ENCODE results near the gene CIB2. TPM values are rescaled to one million over a fixed set of nuclear protein-coding genes. Genes with fewer than 3 reads are reported as not detected.

Gene CIB2
- total RNA-seq, 1 experiment from 2014 or later: 17.3 TPM

DNA sequence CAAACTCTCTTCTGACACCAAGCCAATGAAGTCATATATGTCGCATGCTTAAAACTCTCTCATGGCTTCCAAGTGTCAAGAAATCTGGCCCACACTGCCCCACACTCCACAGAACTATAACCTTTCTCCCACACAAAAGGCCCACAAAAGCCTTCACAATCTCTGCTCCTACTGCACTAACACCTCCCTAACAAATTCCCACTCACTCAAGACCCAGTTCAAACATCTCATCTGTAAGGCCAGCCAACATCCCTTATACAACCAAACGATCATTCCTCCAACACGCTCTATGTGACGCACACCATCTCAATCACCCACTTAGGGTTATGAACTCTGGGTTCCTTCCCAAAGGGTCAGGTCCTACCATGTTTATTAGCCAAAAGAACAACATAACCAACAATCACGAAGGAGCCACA is 67.3 kb downstream of the CIB2 start:
- DNase-seq (ENCODE audit: low read depth, low spot score): no peak
- ChIA-PET CTCF (no interaction called here), RAD21 (ENCODE audit: low non-redundant PET in 1 of 2, low total read pairs in 2 of 2, uncharacterized antibody in 2 of 2, unreplicated experiment in 2 of 2) (no interaction called here), POLR2A (no interaction called here)
- H3K79me2 ChIP-seq (ENCODE audit: insufficient read depth, low read length): peaks cover 31% of the 10 kb centered on the region
- no peak for TF ChIP-seq SIN3A (IDR thresholded peaks at IDR 0.05; ENCODE audit: low read depth)
- peaks cover 6 to 10% of the 10 kb centered on the region in 2 experiments; a peak in 2 of 4 replicates for H3K4me1 ChIP-seq (ENCODE audit: control insufficient read depth in 1 of 2, insufficient read depth in 2 of 2, low read length in 2 of 2)
- H3K27ac ChIP-seq (ENCODE audit: low read depth, low read length): no peak overlapping the region
- H3K9me2 ChIP-seq (ENCODE audit: insufficient read depth): no peaks in the 10 kb centered on the region
- H3K9me3 ChIP-seq (ENCODE audit: control insufficient read depth in 1 of 2, insufficient read depth in 1 of 2, low read depth in 1 of 2, low read length in 2 of 2): no peaks in the 10 kb centered on the region
- intact Hi-C loops (cut with micrococcal nuclease): no loop called here
- H3K36me3 ChIP-seq (ENCODE audit: control insufficient read depth in 1 of 2, insufficient read depth in 2 of 2, low read length in 2 of 2): no peaks in the 10 kb centered on the region
- no peak overlapping the region for H3K4me2 ChIP-seq (ENCODE audit: low read length)
- H3K9ac ChIP-seq (ENCODE audit: low read length): no peak overlapping the region
- no peak overlapping the region for H2AFZ ChIP-seq (ENCODE audit: low read depth, low read length, poor library complexity, severe bottlenecking)
- BruUV-seq (replicated peaks): no TSS peak
- no peaks in the 10 kb centered on the region for H3K27me3 ChIP-seq (ENCODE audit: insufficient read depth, low read length)
- H3K4me3 ChIP-seq (replicated peaks in 1 of 2; ENCODE audit: low read depth in 1 of 2, low read length in 2 of 2): no peak overlapping the region
- H4K20me1 ChIP-seq (ENCODE audit: insufficient read depth): no peaks in the 10 kb centered on the region
- ATAC-seq: no peak

- ATAC-seq: no peak
- peaks cover 27% of the 10 kb centered on the region for H3K79me2 ChIP-seq (ENCODE audit: insufficient read depth, low read length)
- CTCF ChIA-PET: no interaction called here
These were observed 68.0 kb downstream of the CIB2 start for GRCh38 chr15:78063217-78063616.

More at GRCh38 chr15:78063217-78063616, 68.0 kb downstream of the CIB2 start:
- intact Hi-C loops (cut with micrococcal nuclease): no loop called here
- Histone ChIP-seq H3K9me3 (ENCODE audit: control insufficient read depth in 1 of 2, insufficient read depth in 1 of 2, low read depth in 1 of 2, low read length in 2 of 2) (no peaks in the 10 kb centered on the region), H3K36me3 (ENCODE audit: control insufficient read depth in 1 of 2, insufficient read depth in 2 of 2, low read length in 2 of 2) (no peaks in the 10 kb centered on the region), H3K9ac (ENCODE audit: low read length) (no peak overlapping the region), H3K4me1 (ENCODE audit: control insufficient read depth in 1 of 2, insufficient read depth in 2 of 2, low read length in 2 of 2) (peaks cover 6% of the 10 kb centered on the region in 2 experiments; a peak in 2 of 4 replicates), H3K27ac (ENCODE audit: low read depth, low read length) (no peak overlapping the region), H3K4me2 (ENCODE audit: low read length) (no peak overlapping the region), H3K27me3 (ENCODE audit: insufficient read depth, low read length) (no peaks in the 10 kb centered on the region), H2AFZ (ENCODE audit: low read depth, low read length, poor library complexity, severe bottlenecking) (no peak overlapping the region), H4K20me1 (ENCODE audit: insufficient read depth) (no peaks in the 10 kb centered on the region), H3K9me2 (ENCODE audit: insufficient read depth) (no peaks in the 10 kb centered on the region), H3K4me3 (replicated peaks in 1 of 2; ENCODE audit: low read depth in 1 of 2, low read length in 2 of 2) (no peak overlapping the region)
- RAD21 ChIA-PET (ENCODE audit: low non-redundant PET in 1 of 2, low total read pairs in 2 of 2, uncharacterized antibody in 2 of 2, unreplicated experiment in 2 of 2): no interaction called here
- no peak for TF ChIP-seq ELF1 (IDR thresholded peaks at IDR 0.05; ENCODE audit: borderline replicate concordance, low read depth)
- no peak for TF ChIP-seq CBX3 (IDR thresholded peaks at IDR 0.05; ENCODE audit: low read depth)
- TF ChIP-seq ATF3 (IDR thresholded peaks at IDR 0.05): no peak
- no peak for TF ChIP-seq ZFX (IDR thresholded peaks at IDR 0.05)
- TF ChIP-seq SP1 (IDR thresholded peaks at IDR 0.05; ENCODE audit: low read depth): no peak
- TF ChIP-seq ZNF274 (IDR thresholded peaks at IDR 0.05; ENCODE audit: low read depth, low read length): no peak
- TF ChIP-seq, protein P1, sequence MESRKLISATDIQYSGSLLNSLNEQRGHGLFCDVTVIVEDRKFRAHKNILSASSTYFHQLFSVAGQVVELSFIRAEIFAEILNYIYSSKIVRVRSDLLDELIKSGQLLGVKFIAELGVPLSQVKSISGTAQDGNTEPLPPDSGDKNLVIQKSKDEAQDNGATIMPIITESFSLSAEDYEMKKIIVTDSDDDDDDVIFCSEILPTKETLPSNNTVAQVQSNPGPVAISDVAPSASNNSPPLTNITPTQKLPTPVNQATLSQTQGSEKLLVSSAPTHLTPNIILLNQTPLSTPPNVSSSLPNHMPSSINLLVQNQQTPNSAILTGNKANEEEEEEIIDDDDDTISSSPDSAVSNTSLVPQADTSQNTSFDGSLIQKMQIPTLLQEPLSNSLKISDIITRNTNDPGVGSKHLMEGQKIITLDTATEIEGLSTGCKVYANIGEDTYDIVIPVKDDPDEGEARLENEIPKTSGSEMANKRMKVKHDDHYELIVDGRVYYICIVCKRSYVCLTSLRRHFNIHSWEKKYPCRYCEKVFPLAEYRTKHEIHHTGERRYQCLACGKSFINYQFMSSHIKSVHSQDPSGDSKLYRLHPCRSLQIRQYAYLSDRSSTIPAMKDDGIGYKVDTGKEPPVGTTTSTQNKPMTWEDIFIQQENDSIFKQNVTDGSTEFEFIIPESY (IDR thresholded peaks at IDR 0.05; ENCODE audit: extremely low read depth, insufficient replicate concordance, low read length): no peak
- TF ChIP-seq, protein P2, sequence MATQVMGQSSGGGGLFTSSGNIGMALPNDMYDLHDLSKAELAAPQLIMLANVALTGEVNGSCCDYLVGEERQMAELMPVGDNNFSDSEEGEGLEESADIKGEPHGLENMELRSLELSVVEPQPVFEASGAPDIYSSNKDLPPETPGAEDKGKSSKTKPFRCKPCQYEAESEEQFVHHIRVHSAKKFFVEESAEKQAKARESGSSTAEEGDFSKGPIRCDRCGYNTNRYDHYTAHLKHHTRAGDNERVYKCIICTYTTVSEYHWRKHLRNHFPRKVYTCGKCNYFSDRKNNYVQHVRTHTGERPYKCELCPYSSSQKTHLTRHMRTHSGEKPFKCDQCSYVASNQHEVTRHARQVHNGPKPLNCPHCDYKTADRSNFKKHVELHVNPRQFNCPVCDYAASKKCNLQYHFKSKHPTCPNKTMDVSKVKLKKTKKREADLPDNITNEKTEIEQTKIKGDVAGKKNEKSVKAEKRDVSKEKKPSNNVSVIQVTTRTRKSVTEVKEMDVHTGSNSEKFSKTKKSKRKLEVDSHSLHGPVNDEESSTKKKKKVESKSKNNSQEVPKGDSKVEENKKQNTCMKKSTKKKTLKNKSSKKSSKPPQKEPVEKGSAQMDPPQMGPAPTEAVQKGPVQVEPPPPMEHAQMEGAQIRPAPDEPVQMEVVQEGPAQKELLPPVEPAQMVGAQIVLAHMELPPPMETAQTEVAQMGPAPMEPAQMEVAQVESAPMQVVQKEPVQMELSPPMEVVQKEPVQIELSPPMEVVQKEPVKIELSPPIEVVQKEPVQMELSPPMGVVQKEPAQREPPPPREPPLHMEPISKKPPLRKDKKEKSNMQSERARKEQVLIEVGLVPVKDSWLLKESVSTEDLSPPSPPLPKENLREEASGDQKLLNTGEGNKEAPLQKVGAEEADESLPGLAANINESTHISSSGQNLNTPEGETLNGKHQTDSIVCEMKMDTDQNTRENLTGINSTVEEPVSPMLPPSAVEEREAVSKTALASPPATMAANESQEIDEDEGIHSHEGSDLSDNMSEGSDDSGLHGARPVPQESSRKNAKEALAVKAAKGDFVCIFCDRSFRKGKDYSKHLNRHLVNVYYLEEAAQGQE (IDR thresholded peaks at IDR 0.05; ENCODE audit: low read depth): no peak
- no peak for TF ChIP-seq CEBPB (IDR thresholded peaks at IDR 0.05; ENCODE audit: low read depth)
- DNase-seq (ENCODE audit: low read depth, low spot score): no peak
- BruUV-seq (replicated peaks): no TSS peak
- POLR2A ChIA-PET: no interaction called here

Measured in HCT116 (cell line).